Naive thymus-derived CD8-positive, alpha-beta T cell (primary cell): Measurements from ENCODE around the gene ARHGAP6. TPM values are rescaled to one million over a fixed set of nuclear protein-coding genes. Genes with fewer than 3 reads are reported as not detected.

Source experiments
- ATAC-seq, 2 donors: fragments of 150-1000 bp; cut with Tn5 transposase in 1 of 2; sonication (Bioruptor Pico), chemical (Tn5 transposase) in 1 of 2; 1 replicate in 1 of 2; 2 replicates in 1 of 2; pipeline ENCODE4 v1.10.0; 2021; ENCODE audit warnings: mild to moderate bottlenecking in 2 of 2, moderate library complexity in 2 of 2
- POLR2A ChIA-PET: fragments of 350-600 bp; sonication (Branson Sonifier 250); formaldehyde crosslinking; loops from one replicate; lab custom pipeline; 2021; ENCODE audit warnings: antibody characterized with exemption; lab: Charles Lee
- DNase-seq, 10 donors: peaks; one replicate each; pipeline versions ENCODE4 v3.0.0 to v3.0.0-alpha.2; 2020 to 2022
- H3K27ac Mint-ChIP-seq, 10 donors: one replicate each; pipeline ENCODE4 v1.8.0; 2020 to 2022; ENCODE audit warnings: mild to moderate bottlenecking in 10 of 10, mixed read lengths in 10 of 10, moderate library complexity in 4 of 10, inconsistent platforms in 1 of 10
- H3K27me3 Mint-ChIP-seq, 5 donors: one replicate each; pipeline ENCODE4 v1.8.0; 2021 to 2022; ENCODE audit warnings: mixed read lengths in 5 of 5
- H3K36me3 Mint-ChIP-seq, 3 donors: one replicate each; pipeline ENCODE4 v1.8.0; 2020 to 2022; ENCODE audit warnings: mixed read lengths in 3 of 3, mild to moderate bottlenecking in 2 of 3, inconsistent platforms in 1 of 3
- H3K4me1 Mint-ChIP-seq, 4 donors: one replicate each; pipeline ENCODE4 v1.8.0; 2021 to 2022; ENCODE audit warnings: mixed read lengths in 4 of 4
- H3K4me3 Mint-ChIP-seq, 10 donors: one replicate each; pipeline ENCODE4 v1.8.0; 2020 to 2022; ENCODE audit warnings: mild to moderate bottlenecking in 10 of 10, mixed read lengths in 10 of 10, moderate library complexity in 6 of 10, inconsistent platforms in 1 of 10
- H3K9me3 Mint-ChIP-seq, 9 donors: one replicate each; pipeline ENCODE4 v1.8.0; 2020 to 2022; ENCODE audit warnings: mixed read lengths in 9 of 9, mild to moderate bottlenecking in 3 of 9, inconsistent platforms in 1 of 9, moderate library complexity in 1 of 9
- microRNA-seq: library from miRNA; unstranded; fragments of <30 nt; microRNA quantifications from one replicate; pipeline ENCODE4 v1.2.0, GENCODE V29; 2022; ENCODE audit warnings: borderline microRNAs expressed
- polyA plus RNA-seq, 3 donors: library from polyadenylated mRNA; unstranded; fragments of 300-500 nt; fragmentation: Illumina TruSeq; gene quantifications; one replicate each; pipeline ENCODE4 v1.2.3, GENCODE V29; 2021
- total RNA-seq, 8 experiments: library from RNA in 2 of 8; stranded (reverse) in 2 of 8; gene quantifications; one replicate each; pipeline ENCODE4 v1.2.3 and lab custom pipeline; 2021 to 2026

The ARHGAP6 gene
- total and polyA plus RNA-seq, 5 experiments from 2014 or later, result 0.22 TPM; not detected in 4

- no peak overlapping the region for H3K4me3 Mint-ChIP-seq
- no peaks in the 10 kb centered on the region for H3K27me3 Mint-ChIP-seq
- peaks cover 0 to 4% (median 4%) of the 10 kb centered on the region in 3 donors for H3K36me3 Mint-ChIP-seq
- DNase-seq, result no peak
- POLR2A ChIA-PET, result no interaction called here
- no peaks in the 10 kb centered on the region for H3K4me1 Mint-ChIP-seq
- no peak for ATAC-seq
- H3K9me3 Mint-ChIP-seq, result no peaks in the 10 kb centered on the region
- no peak overlapping the region for H3K27ac Mint-ChIP-seq
Measured at GRCh38 chrX:11103751-11104150, 562.0 kb downstream of the ARHGAP6 start.

GRCh38 chrX:11103006-11103405 is 562.7 kb downstream of the ARHGAP6 start:
- H3K4me3 Mint-ChIP-seq, result no peak overlapping the region
- DNase-seq (no peak), ATAC-seq (no peak)
- H3K27ac Mint-ChIP-seq, result no peak overlapping the region
- H3K4me1 Mint-ChIP-seq, result no peaks in the 10 kb centered on the region
- H3K27me3 Mint-ChIP-seq, result no peaks in the 10 kb centered on the region
- H3K9me3 Mint-ChIP-seq, result no peaks in the 10 kb centered on the region
- POLR2A ChIA-PET, result no interaction called here
- peaks cover 0 to 4% (median 4%) of the 10 kb centered on the region in 3 donors for H3K36me3 Mint-ChIP-seq

- H3K9me3 Mint-ChIP-seq, result no peaks in the 10 kb centered on the region
- no peak overlapping the region for H3K4me3 Mint-ChIP-seq
- ATAC-seq (no peak), DNase-seq (no peak)
- H3K27me3 Mint-ChIP-seq, result no peaks in the 10 kb centered on the region
- no peak overlapping the region for H3K27ac Mint-ChIP-seq
- H3K36me3 Mint-ChIP-seq, result peaks cover 0 to 4% (median 4%) of the 10 kb centered on the region in 3 donors
- POLR2A ChIA-PET, result no interaction called here
- H3K4me1 Mint-ChIP-seq, result no peaks in the 10 kb centered on the region
Measured at GRCh38 chrX:11100281-11101035, 565.3 kb downstream of the ARHGAP6 start.

GRCh38 chrX:11099465-11099864 is 566.3 kb downstream of the ARHGAP6 start:
- peaks cover 0 to 4% (median 4%) of the 10 kb centered on the region in 3 donors for H3K36me3 Mint-ChIP-seq
- POLR2A ChIA-PET, result no interaction called here
- no peaks in the 10 kb centered on the region for H3K27me3 Mint-ChIP-seq
- no peak overlapping the region for H3K4me3 Mint-ChIP-seq
- no peaks in the 10 kb centered on the region for H3K4me1 Mint-ChIP-seq
- ATAC-seq, result no peak
- H3K9me3 Mint-ChIP-seq, result no peaks in the 10 kb centered on the region
- no peak for DNase-seq
- H3K27ac Mint-ChIP-seq, result no peak overlapping the region

GRCh38 chrX:11097933-11098332 is 567.8 kb downstream of the ARHGAP6 start:
- POLR2A ChIA-PET, result no interaction called here
- ATAC-seq (no peak), DNase-seq (no peak)
- H3K36me3 Mint-ChIP-seq, result peaks cover 0 to 4% (median 4%) of the 10 kb centered on the region in 3 donors
- H3K27ac Mint-ChIP-seq, result no peak overlapping the region
- H3K27me3 Mint-ChIP-seq, result no peaks in the 10 kb centered on the region
- no peaks in the 10 kb centered on the region for H3K9me3 Mint-ChIP-seq
- H3K4me1 Mint-ChIP-seq, result no peaks in the 10 kb centered on the region
- H3K4me3 Mint-ChIP-seq, result no peak overlapping the region

- H3K27ac Mint-ChIP-seq, result no peak overlapping the region
- H3K27me3 Mint-ChIP-seq, result no peaks in the 10 kb centered on the region
- ATAC-seq, result no peak
- peaks cover 0 to 41% (median 19%) of the 10 kb centered on the region in 9 donors for H3K9me3 Mint-ChIP-seq
- DNase-seq, result no peak
- no peak overlapping the region for H3K4me3 Mint-ChIP-seq
- POLR2A ChIA-PET, result no interaction called here
- peaks cover 0 to 16% (median 0%) of the 10 kb centered on the region in 3 donors for H3K36me3 Mint-ChIP-seq
- no peaks in the 10 kb centered on the region for H3K4me1 Mint-ChIP-seq
Measured at GRCh38 chrX:11089802-11090201, 575.9 kb downstream of the ARHGAP6 start.

Small RNAs within 50 kb of the gene (microRNA-seq; reads per million reads assigned to microRNA genes)
- gene MIR548AX, result not detected

Other genes with a start within 250 kb of the ARHGAP6 start
- gene MSL3, start 92.3 kb upstream of the ARHGAP6 start, total RNA-seq, result 100 to 1,000 TPM; 175 to 184 TPM
- 100 to 1,000 TPM in 1 of 3 donors, 10 to 100 TPM in 2; 88.1 to 113 (median 92.5) TPM for gene MSL3, start 92.3 kb upstream of the ARHGAP6 start, polyA plus RNA-seq